OCI-LY1 (cell line): Measurements from ENCODE around the gene NEB.

Source experiments
- H2AFZ ChIP-seq: fragments of 200-600 bp; sonication (generic), shearing (Covaris generic); 2 replicates; pipeline ENCODE4 v1.6.0; 2014; ENCODE audit warnings: antibody characterized with exemption, mild to moderate bottlenecking, low read length
- H3F3A ChIP-seq: fragments of 200-600 bp; sonication (generic), shearing (Covaris generic); 2 replicates; pipeline ENCODE4 v1.6.0; 2014; ENCODE audit warnings: mild to moderate bottlenecking, antibody characterized with exemption, low read length, moderate library complexity; ENCODE audit not compliant: insufficient read depth
- H3K27ac ChIP-seq: fragments of 200-600 bp; sonication (generic); 2 replicates; pipeline ENCODE4 v1.5.1; 2014; ENCODE audit warnings: low read length, mixed run types, mild to moderate bottlenecking, low read depth; ENCODE audit not compliant: poor library complexity, severe bottlenecking
- H3K27me3 ChIP-seq: fragments of 200-600 bp; sonication (generic); 2 replicates; pipeline ENCODE4 v1.6.0; 2014; ENCODE audit warnings: antibody characterized with exemption, mild to moderate bottlenecking, low read length, moderate library complexity; ENCODE audit not compliant: insufficient read depth
- H3K36me3 ChIP-seq: fragments of 200-600 bp; sonication (generic); 2 replicates; pipeline ENCODE4 v1.6.1; 2014; ENCODE audit warnings: mild to moderate bottlenecking, antibody characterized with exemption, low read length, moderate library complexity, mixed read lengths; ENCODE audit not compliant: insufficient read depth
- H3K4me1 ChIP-seq: fragments of 200-600 bp; sonication (generic); 2 replicates; pipeline ENCODE4 v1.5.1; 2014; ENCODE audit warnings: mild to moderate bottlenecking, low read length, moderate library complexity; ENCODE audit not compliant: insufficient read depth, severe bottlenecking
- H3K4me2 ChIP-seq: fragments of 200-600 bp; sonication (generic), shearing (Covaris generic); 2 replicates; pipeline ENCODE4 v1.6.1; 2014; ENCODE audit warnings: low read length
- H3K4me3 ChIP-seq: fragments of 200-600 bp; sonication (generic); 2 replicates; pipeline ENCODE4 v1.5.1; 2014; ENCODE audit warnings: low read length, low read depth, mild to moderate bottlenecking, mixed read lengths; ENCODE audit not compliant: poor library complexity, severe bottlenecking
- H3K79me2 ChIP-seq: fragments of 200-600 bp; shearing (Covaris generic); 2 replicates; pipeline ENCODE4 v1.6.1; 2016; ENCODE audit warnings: mixed run types, low read length, mixed read lengths; ENCODE audit not compliant: insufficient read depth
- H3K9ac ChIP-seq: fragments of 200-600 bp; sonication (generic), shearing (Covaris generic); 2 replicates; pipeline ENCODE4 v1.6.1; 2014; ENCODE audit warnings: mild to moderate bottlenecking, low read length, mixed read lengths
- H3K9me2 ChIP-seq: fragments of 200-600 bp; sonication (generic), shearing (Covaris generic); 2 replicates; pipeline ENCODE4 v1.6.1; 2014; ENCODE audit warnings: low read depth, mild to moderate bottlenecking, low read length, mixed read lengths
- H3K9me3 ChIP-seq: fragments of 200-600 bp; shearing (Covaris generic); 2 replicates; pipeline ENCODE4 v1.6.1; 2014; ENCODE audit warnings: low read length, mixed read lengths
- H4K20me1 ChIP-seq: fragments of 200-600 bp; sonication (generic), shearing (Covaris generic); 2 replicates; pipeline ENCODE4 v1.6.0; 2016; ENCODE audit warnings: mild to moderate bottlenecking, low read length; ENCODE audit not compliant: insufficient read depth
- CTCF ChIP-seq: fragments of 200-600 bp; sonication (generic), shearing (Covaris generic); IDR thresholded peaks from 2 replicates; pipeline ENCODE4 v1.5.1; 2017; ENCODE audit warnings: mild to moderate bottlenecking, antibody characterized with exemption, low read length, moderate library complexity, mixed read lengths
- EZH2 ChIP-seq: fragments of 200-600 bp; sonication (generic), shearing (Covaris generic); IDR thresholded peaks from 2 replicates; pipeline ENCODE4 v1.8.0; 2017; ENCODE audit warnings: borderline replicate concordance, mixed run types, mild to moderate bottlenecking, antibody characterized with exemption, low read length, moderate library complexity, mixed read lengths

NEB gene

GRCh38 chr2:151721161-151721560 lies 13.1 kb downstream of the NEB start:
- no peaks in the 10 kb centered on the region for H3K36me3 ChIP-seq

GRCh38 chr2:151720521-151720920 lies 13.8 kb downstream of the NEB start:
- H3F3A ChIP-seq, result no peaks in the 10 kb centered on the region
- H3K9ac ChIP-seq, result no peak overlapping the region
- H2AFZ ChIP-seq, result no peak overlapping the region
- no peaks in the 10 kb centered on the region for H3K4me1 ChIP-seq
- H3K4me3 ChIP-seq, result no peak overlapping the region
- no peaks in the 10 kb centered on the region for H3K27me3 ChIP-seq
- H3K36me3 ChIP-seq, result no peaks in the 10 kb centered on the region
- H4K20me1 ChIP-seq, result no peaks in the 10 kb centered on the region
- H3K4me2 ChIP-seq, result no peak overlapping the region
- H3K9me2 ChIP-seq, result no peaks in the 10 kb centered on the region
- H3K27ac ChIP-seq, result no peak overlapping the region
- H3K9me3 ChIP-seq, result no peaks in the 10 kb centered on the region
- H3K79me2 ChIP-seq, result no peaks in the 10 kb centered on the region
- TF ChIP-seq EZH2 (no peak), CTCF (no peak)

More at GRCh38 chr2:151721161-151721560, 13.1 kb downstream of the NEB start:
- H3K27me3 ChIP-seq, result no peaks in the 10 kb centered on the region
- no peaks in the 10 kb centered on the region for H3K9me3 ChIP-seq
- no peak overlapping the region for H2AFZ ChIP-seq
- H3K4me1 ChIP-seq, result no peaks in the 10 kb centered on the region
- no peak for TF ChIP-seq CTCF
- no peak for TF ChIP-seq EZH2
- H3K9me2 ChIP-seq, result no peaks in the 10 kb centered on the region
- no peak overlapping the region for H3K9ac ChIP-seq
- H4K20me1 ChIP-seq, result no peaks in the 10 kb centered on the region
- H3K79me2 ChIP-seq, result no peaks in the 10 kb centered on the region
- no peaks in the 10 kb centered on the region for H3F3A ChIP-seq
- H3K4me3 ChIP-seq, result no peak overlapping the region
- H3K27ac ChIP-seq, result no peak overlapping the region
- H3K4me2 ChIP-seq, result no peak overlapping the region

- no peaks in the 10 kb centered on the region for H3K9me2 ChIP-seq
- no peaks in the 10 kb centered on the region for H4K20me1 ChIP-seq
- TF ChIP-seq EZH2, result no peak
- TF ChIP-seq CTCF, result no peak
- no peaks in the 10 kb centered on the region for H3F3A ChIP-seq
- H2AFZ ChIP-seq, result no peak overlapping the region
- H3K36me3 ChIP-seq, result no peaks in the 10 kb centered on the region
- H3K27me3 ChIP-seq, result no peaks in the 10 kb centered on the region
- H3K4me3 ChIP-seq, result no peak overlapping the region
- no peaks in the 10 kb centered on the region for H3K9me3 ChIP-seq
- no peaks in the 10 kb centered on the region for H3K79me2 ChIP-seq
- no peak overlapping the region for H3K4me2 ChIP-seq
- no peak overlapping the region for H3K27ac ChIP-seq
- no peak overlapping the region for H3K9ac ChIP-seq
- H3K4me1 ChIP-seq, result no peaks in the 10 kb centered on the region
Observed at GRCh38 chr2:151718796-151719195, 15.5 kb downstream of the NEB start.
